ENCODE data around the gene ACAD8.
A peak's percentile ranks its signal among the peaks of the same experiment; 100 is the strongest.

The ACAD8 gene

DNA sequence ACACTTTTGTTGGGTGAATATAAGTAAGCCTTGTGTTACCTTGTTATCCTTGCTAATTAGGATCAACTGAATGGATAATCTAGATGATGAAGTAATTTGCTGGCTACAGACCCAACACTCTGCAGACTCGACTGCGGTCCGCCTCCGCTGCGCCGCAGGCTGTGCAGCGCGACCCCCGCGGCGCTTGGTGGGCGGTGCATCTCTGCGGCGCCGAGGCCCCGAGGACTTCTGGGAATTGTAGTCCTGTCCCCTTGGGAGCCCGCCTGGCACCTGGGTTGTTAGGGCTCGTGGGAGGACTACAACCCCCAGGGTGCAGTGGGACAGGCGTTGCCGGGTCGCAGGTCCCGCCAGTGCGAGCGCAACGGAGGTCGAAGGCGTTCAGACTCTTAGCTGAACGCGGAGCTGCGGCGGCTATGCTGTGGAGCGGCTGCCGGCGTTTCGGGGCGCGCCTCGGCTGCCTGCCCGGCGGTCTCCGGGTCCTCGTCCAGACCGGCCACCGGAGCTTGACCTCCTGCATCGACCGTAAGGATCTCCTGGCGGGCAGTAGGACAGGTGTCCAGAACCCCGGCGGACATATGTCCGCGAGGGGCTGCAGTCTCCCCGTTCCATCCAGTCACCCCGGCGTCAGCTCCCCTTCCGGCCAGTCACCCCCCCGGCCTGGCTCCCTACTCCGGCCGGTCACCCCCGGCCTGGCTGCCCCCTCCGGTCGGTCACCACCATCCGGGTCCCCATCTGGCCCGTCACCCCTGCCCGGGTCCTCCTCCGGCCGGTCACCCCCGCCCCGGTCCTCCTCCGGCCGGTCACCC, at the start of gene ACAD8, which contains the start of gene THYN1:
TSS of gene ACAD8 (plus strand) at position 381 of the 806 bp plus-strand sequence. CDS start at position 414, 33 bp downstream.
TSS of gene THYN1 (minus strand) at position 165 of the 806 bp plus-strand sequence. CDS start 470 bp downstream, outside the sequence.
- peaks cover 13% of the 10 kb centered on the region for H3K36me3 ChIP-seq (replicated peaks)
- in situ Hi-C loops (cut with HindIII; ENCODE audit: low pct_ligation_motif_present, low sequenced_read_pairs), result no loop called here
- no peaks in the 10 kb centered on the region for H3K27me3 ChIP-seq (replicated peaks)
- TF ChIP-seq, protein P1, sequence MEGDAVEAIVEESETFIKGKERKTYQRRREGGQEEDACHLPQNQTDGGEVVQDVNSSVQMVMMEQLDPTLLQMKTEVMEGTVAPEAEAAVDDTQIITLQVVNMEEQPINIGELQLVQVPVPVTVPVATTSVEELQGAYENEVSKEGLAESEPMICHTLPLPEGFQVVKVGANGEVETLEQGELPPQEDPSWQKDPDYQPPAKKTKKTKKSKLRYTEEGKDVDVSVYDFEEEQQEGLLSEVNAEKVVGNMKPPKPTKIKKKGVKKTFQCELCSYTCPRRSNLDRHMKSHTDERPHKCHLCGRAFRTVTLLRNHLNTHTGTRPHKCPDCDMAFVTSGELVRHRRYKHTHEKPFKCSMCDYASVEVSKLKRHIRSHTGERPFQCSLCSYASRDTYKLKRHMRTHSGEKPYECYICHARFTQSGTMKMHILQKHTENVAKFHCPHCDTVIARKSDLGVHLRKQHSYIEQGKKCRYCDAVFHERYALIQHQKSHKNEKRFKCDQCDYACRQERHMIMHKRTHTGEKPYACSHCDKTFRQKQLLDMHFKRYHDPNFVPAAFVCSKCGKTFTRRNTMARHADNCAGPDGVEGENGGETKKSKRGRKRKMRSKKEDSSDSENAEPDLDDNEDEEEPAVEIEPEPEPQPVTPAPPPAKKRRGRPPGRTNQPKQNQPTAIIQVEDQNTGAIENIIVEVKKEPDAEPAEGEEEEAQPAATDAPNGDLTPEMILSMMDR (IDR thresholded peaks at IDR 0.05; ENCODE audit: low read depth, low read length, missing control alignments), result peak; percentile 1
- H3K27ac ChIP-seq, result peak within 1 kb of the TSS; percentile 37
- peak; percentile 95 for DNase-seq
- H3K4me3 ChIP-seq (ENCODE audit: low read depth, low read length), result peak within 1 kb of the TSS; percentile 81

DNA sequence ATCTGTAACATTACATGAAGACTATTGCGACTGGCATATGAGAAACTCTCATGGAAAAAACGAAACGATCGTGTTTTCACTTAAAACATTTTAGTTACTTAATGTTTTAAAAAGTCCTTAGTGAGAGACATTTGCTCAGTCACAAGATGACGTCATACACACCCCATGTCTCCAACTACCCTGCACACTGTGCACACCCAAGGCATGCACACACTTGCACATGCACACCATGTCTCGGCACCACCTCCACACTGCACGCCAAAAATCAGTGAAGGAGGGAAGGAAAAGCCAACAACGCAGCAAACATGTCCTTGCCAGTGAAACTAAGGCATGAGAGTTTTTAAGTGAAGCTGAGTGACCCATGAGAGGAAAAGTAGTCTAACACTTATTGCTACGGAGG, 47.6 kb upstream of the ACAD8 start:
- in situ Hi-C loops (cut with HindIII; ENCODE audit: low pct_ligation_motif_present, low sequenced_read_pairs), result no loop called here
- no peak for DNase-seq
- Histone ChIP-seq H3K27me3 (replicated peaks) (no peaks in the 10 kb centered on the region), H3K27ac (no peak overlapping the region), H3K36me3 (replicated peaks) (peaks cover 29% of the 10 kb centered on the region), H3K4me3 (ENCODE audit: low read depth, low read length) (no peak overlapping the region)
- TF ChIP-seq, protein P1 (IDR thresholded peaks at IDR 0.05; ENCODE audit: low read depth, low read length, missing control alignments), result no peak

DNA sequence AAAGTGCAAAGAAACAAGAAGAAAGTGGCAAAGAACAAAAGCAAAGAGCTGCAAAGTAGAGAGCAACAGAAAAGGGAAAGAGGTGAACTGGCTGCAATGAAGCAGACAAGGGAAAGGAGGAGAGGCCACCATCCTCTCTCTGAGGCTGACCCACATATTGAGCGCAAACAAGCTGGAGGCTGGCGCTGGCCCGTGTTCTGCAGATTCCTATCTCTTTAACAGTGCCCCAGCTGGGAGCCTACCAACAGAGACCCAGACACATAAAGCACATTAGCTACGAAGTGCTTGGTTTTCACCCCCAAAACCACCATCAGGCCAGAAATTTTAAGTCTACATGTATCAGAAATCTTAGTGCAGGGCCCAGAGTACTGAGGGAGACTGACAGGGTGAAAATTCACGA, 47.2 kb upstream of the ACAD8 start:
- no peaks in the 10 kb centered on the region for H3K27me3 ChIP-seq (replicated peaks)
- no peak for DNase-seq
- H3K36me3 ChIP-seq (replicated peaks), result peaks cover 29% of the 10 kb centered on the region
- in situ Hi-C loops (cut with HindIII; ENCODE audit: low pct_ligation_motif_present, low sequenced_read_pairs), result no loop called here
- H3K4me3 ChIP-seq (ENCODE audit: low read depth, low read length), result no peak overlapping the region
- TF ChIP-seq, protein P1 (IDR thresholded peaks at IDR 0.05; ENCODE audit: low read depth, low read length, missing control alignments), result no peak
- no peak overlapping the region for H3K27ac ChIP-seq

DNA sequence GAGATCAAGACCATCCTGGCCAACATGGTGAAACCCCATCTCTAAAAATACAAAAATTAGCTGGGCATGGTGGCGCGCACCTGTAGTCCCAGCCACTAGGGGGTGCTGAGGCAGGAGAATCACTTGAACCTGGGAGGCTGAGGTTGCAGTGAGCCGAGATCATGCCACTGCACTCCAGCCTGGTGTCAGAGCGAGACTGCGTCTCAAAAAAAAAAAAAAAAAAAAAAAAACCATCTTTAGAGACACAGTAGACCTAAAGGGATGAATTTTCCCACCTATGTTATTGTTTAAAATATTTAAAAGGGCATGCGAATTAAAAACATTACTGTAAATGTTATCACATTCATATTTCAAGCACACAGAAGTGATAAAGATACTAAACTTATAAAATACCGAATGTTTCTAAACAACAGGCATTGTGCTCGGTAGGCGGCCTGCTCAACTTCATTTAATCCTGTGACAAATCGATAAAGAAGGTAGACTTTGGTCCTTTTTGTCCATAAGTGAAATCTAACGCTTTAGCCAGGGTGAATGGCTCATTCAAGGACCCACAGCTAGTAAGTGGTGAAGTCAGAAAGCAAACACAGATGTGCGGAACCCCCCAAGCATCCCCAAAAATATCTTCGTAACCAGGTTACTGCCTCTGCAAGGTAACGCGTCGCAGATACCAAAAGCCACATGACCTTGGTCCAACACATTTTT, 45.7 kb upstream of the ACAD8 start:
- no peak for DNase-seq
- no peak overlapping the region for H3K4me3 ChIP-seq (ENCODE audit: low read depth, low read length)
- H3K27ac ChIP-seq, result no peak overlapping the region
- TF ChIP-seq, protein P1 (IDR thresholded peaks at IDR 0.05; ENCODE audit: low read depth, low read length, missing control alignments), result peak; percentile 66
- H3K36me3 ChIP-seq (replicated peaks), result peaks cover 18% of the 10 kb centered on the region
- no peaks in the 10 kb centered on the region for H3K27me3 ChIP-seq (replicated peaks)
- in situ Hi-C loops (cut with HindIII; ENCODE audit: low pct_ligation_motif_present, low sequenced_read_pairs), result no loop called here

DNA sequence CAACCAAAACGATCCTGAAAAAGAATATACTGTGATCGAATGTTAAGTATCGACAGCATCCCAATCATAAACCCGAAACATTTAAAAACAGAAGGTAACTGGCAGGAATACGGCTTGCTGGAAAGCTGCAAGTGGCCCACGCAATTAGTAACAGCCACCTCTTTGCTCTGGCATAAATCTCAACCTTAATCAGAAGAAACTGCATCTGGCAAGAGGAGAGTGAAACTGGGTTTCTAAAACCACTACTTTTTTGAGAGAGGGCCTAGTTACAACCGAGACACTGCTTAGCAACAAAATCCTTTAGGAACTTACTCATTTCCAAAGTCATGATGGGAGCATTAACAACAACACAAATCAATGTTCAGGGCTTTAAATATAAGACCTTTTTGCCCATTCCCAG, 37.5 kb upstream of the ACAD8 start:
- Histone ChIP-seq H3K4me3 (ENCODE audit: low read depth, low read length) (no peak overlapping the region), H3K36me3 (replicated peaks) (peaks cover 5% of the 10 kb centered on the region), H3K27ac (no peak overlapping the region), H3K27me3 (replicated peaks) (no peaks in the 10 kb centered on the region)
- TF ChIP-seq, protein P1 (IDR thresholded peaks at IDR 0.05; ENCODE audit: low read depth, low read length, missing control alignments), result no peak
- in situ Hi-C loops (cut with HindIII; ENCODE audit: low pct_ligation_motif_present, low sequenced_read_pairs), result no loop called here
- no peak for DNase-seq

Measured in brain microvascular endothelial cell (primary cell).